GM12892 (cell line): ENCODE measurements around the gene SRM.

Experiments used
- POLR2A ChIP-seq: IDR thresholded peaks from 2 replicates; pipeline ENCODE4 v1.6.1; 2011; ENCODE audit warnings: low read depth, low read length, control low read depth
- TAF1 ChIP-seq: IDR thresholded peaks from 2 replicates; pipeline ENCODE4 v1.6.1; 2011; ENCODE audit warnings: low read depth, mild to moderate bottlenecking, control low read depth, low read length, borderline replicate concordance

- TF ChIP-seq POLR2A (no peak), TAF1 (no peak)
Measured at GRCh38 chr1:11026052-11026451, 33.8 kb downstream of the SRM start.
